SK-N-SH (cell line): ENCODE measurements around the gene C19orf67. TPM values are rescaled to one million over a fixed set of nuclear protein-coding genes. Genes with fewer than 3 reads are reported as not detected.
"Not testable (repeated sequence)": the region's sequence is repeated elsewhere in the genome, so short reads cannot be mapped to it uniquely, and the experiment has no call there.

Experiments
- CTCF ChIA-PET: fragments of 300-600, 350-600 bp; formaldehyde crosslinking; extraction: SDS; loops from one replicate; lab custom pipeline; 2021; lab: Yijun Ruan, JAX
- POLR2A ChIA-PET: fragments of 350-600 bp; sonication (Branson Sonifier 250); formaldehyde crosslinking; extraction: SDS; loops from one replicate; lab custom pipeline; 2020; ENCODE audit warnings: antibody characterized with exemption, inconsistent platforms; lab: Yijun Ruan, JAX
- DNase-seq: peaks from one replicate; pipeline ENCODE4 v3.0.0; 2012
- H2AFZ ChIP-seq: fragments of 200-600 bp; sonication (generic); 2 replicates; pipeline ENCODE4 v1.8.1; 2016; ENCODE audit warnings: antibody characterized with exemption, mild to moderate bottlenecking, low read depth
- H3F3A ChIP-seq: fragments of 200-600 bp; sonication (generic); replicated peaks from 2 replicates; pipeline ENCODE3; 2016; ENCODE audit warnings: antibody characterized with exemption, mild to moderate bottlenecking; ENCODE audit not compliant: insufficient read depth
- H3K27ac ChIP-seq, 2 experiments: fragments of 200-500 bp in 1 of 2; fragments of 200-600 bp in 1 of 2; sonication (Bioruptor generic) in 1 of 2; sonication (generic), shearing (Covaris generic) in 1 of 2; 2 replicates each; pipeline versions ENCODE4 v1.5.1 to v1.6.1; 2014 to 2016; ENCODE audit warnings: low read depth in 2 of 2, inconsistent platforms in 1 of 2, low read length in 1 of 2, mild to moderate bottlenecking in 1 of 2, mixed read lengths in 1 of 2
- H3K27me3 ChIP-seq: fragments of 200-600 bp; sonication (generic), shearing (Covaris generic); 2 replicates; pipeline ENCODE4 v1.6.1; 2016; ENCODE audit warnings: mixed run types; ENCODE audit not compliant: insufficient read depth
- H3K36me3 ChIP-seq, 2 experiments: fragments of 200-500 bp in 1 of 2; fragments of 200-600 bp in 1 of 2; sonication (Bioruptor generic) in 1 of 2; sonication (generic) in 1 of 2; replicated peaks in 1 of 2; 2 replicates each; pipeline versions ENCODE3 to v1.5.1; 2014 to 2016; ENCODE audit warnings: low read length in 1 of 2, mild to moderate bottlenecking in 1 of 2; ENCODE audit not compliant: insufficient read depth in 2 of 2, control insufficient read depth in 1 of 2
- H3K4me1 ChIP-seq, 2 experiments: fragments of 200-500 bp in 1 of 2; fragments of 200-600 bp in 1 of 2; sonication (Bioruptor generic) in 1 of 2; sonication (generic), shearing (Covaris generic) in 1 of 2; 2 replicates each; pipeline versions ENCODE4 v1.5.1 to v1.6.1; 2014 to 2016; ENCODE audit warnings: low read depth in 1 of 2, low read length in 1 of 2, mixed run types in 1 of 2; ENCODE audit not compliant: insufficient read depth in 2 of 2, control insufficient read depth in 1 of 2
- H3K4me2 ChIP-seq: fragments of 200-600 bp; sonication (generic), shearing (Covaris generic); 2 replicates; pipeline ENCODE4 v1.6.1; 2017; ENCODE audit warnings: mixed run types
- H3K4me3 ChIP-seq, 2 experiments: fragments of 200-500 bp in 1 of 2; fragments of 200-600 bp in 1 of 2; sonication (Bioruptor generic) in 1 of 2; sonication (generic), shearing (Covaris generic) in 1 of 2; 2 replicates each; pipeline versions ENCODE4 v1.5.1 to v1.8.1; 2014 to 2016; ENCODE audit warnings: low read depth in 2 of 2, inconsistent platforms in 1 of 2, low read length in 1 of 2, mild to moderate bottlenecking in 1 of 2, mixed read lengths in 1 of 2, moderate library complexity in 1 of 2
- H3K79me2 ChIP-seq: fragments of 200-600 bp; sonication (generic); 2 replicates; pipeline ENCODE4 v1.8.1; 2017; ENCODE audit warnings: mild to moderate bottlenecking; ENCODE audit not compliant: insufficient read depth
- H3K9ac ChIP-seq: fragments of 200-600 bp; sonication (generic); 2 replicates; pipeline ENCODE4 v1.6.1; 2017; ENCODE audit warnings: mixed run types
- H3K9me2 ChIP-seq: fragments of 200-600 bp; sonication (generic); 2 replicates; pipeline ENCODE4 v1.6.1; 2017; ENCODE audit warnings: mixed run types
- H3K9me3 ChIP-seq: fragments of 200-600 bp; sonication (generic); 2 replicates; pipeline ENCODE4 v1.6.1; 2017; ENCODE audit warnings: mixed run types, mild to moderate bottlenecking, moderate library complexity
- H4K20me1 ChIP-seq: fragments of 200-600 bp; sonication (generic); 2 replicates; pipeline ENCODE4 v1.6.1; 2017; ENCODE audit warnings: mild to moderate bottlenecking, mixed run types; ENCODE audit not compliant: insufficient read depth
- CHD2 ChIP-seq: fragments of 150-350 bp; IDR thresholded peaks from 2 replicates; pipeline ENCODE4 v1.6.1; 2018; ENCODE audit warnings: low read length; ENCODE audit not compliant: partially characterized antibody
- CTCF ChIP-seq: fragments of 200-600 bp; sonication (generic); IDR thresholded peaks from 2 replicates; pipeline ENCODE4 v1.6.1; 2017; ENCODE audit warnings: antibody characterized with exemption, mild to moderate bottlenecking, moderate library complexity
- FOSL2 ChIP-seq: IDR thresholded peaks from 2 replicates; pipeline ENCODE4 v1.4.0; 2012; ENCODE audit warnings: low read depth, mild to moderate bottlenecking, moderate library complexity, borderline replicate concordance
- FOXJ3 ChIP-seq: sonication (generic); formaldehyde crosslinking; IDR thresholded peaks from 2 replicates; pipeline ENCODE4 v1.5.1; 2020; ENCODE audit warnings: mild to moderate bottlenecking, missing genetic modification reagents
- FOXM1 ChIP-seq: IDR thresholded peaks from 2 replicates; pipeline ENCODE4 v1.4.0; 2012; ENCODE audit warnings: low read depth, mild to moderate bottlenecking
- GABPA ChIP-seq: IDR thresholded peaks from 2 replicates; pipeline ENCODE4 v1.4.0; 2012; ENCODE audit warnings: low read depth, mild to moderate bottlenecking
- JUND ChIP-seq: IDR thresholded peaks from 2 replicates; pipeline ENCODE4 v1.4.0; 2012
- MEF2A ChIP-seq: IDR thresholded peaks from 2 replicates; pipeline ENCODE4 v1.4.0; 2012; ENCODE audit warnings: low read depth, borderline replicate concordance
- NFIC ChIP-seq: IDR thresholded peaks from 2 replicates; pipeline ENCODE4 v1.4.0; 2012; ENCODE audit warnings: borderline replicate concordance
- NRF1 ChIP-seq: IDR thresholded peaks from 2 replicates; pipeline ENCODE4 v1.6.1; 2012; ENCODE audit warnings: low read depth, mild to moderate bottlenecking, low read length
- PBX3 ChIP-seq: IDR thresholded peaks from 2 replicates; pipeline ENCODE4; 2012
- RAD21 ChIP-seq: IDR thresholded peaks from 2 replicates; pipeline ENCODE4 v1.6.1; 2012; ENCODE audit warnings: mild to moderate bottlenecking, low read length
- RFX5 ChIP-seq: IDR thresholded peaks from 2 replicates; pipeline ENCODE4 v1.6.1; 2012; ENCODE audit warnings: mild to moderate bottlenecking, improper control_type of control experiment, low read length
- SIN3A ChIP-seq: IDR thresholded peaks from 2 replicates; pipeline ENCODE4 v1.6.1; 2012; ENCODE audit warnings: low read depth, mild to moderate bottlenecking, low read length, moderate library complexity, borderline replicate concordance
- SMC3 ChIP-seq: IDR thresholded peaks from 2 replicates; pipeline ENCODE4 v1.6.1; 2012; ENCODE audit warnings: low read depth, low read length, improper control_type of control experiment
- TAF1 ChIP-seq: IDR thresholded peaks from 2 replicates; pipeline ENCODE4 v1.6.1; 2012; ENCODE audit warnings: low read depth, mild to moderate bottlenecking, low read length, moderate library complexity, borderline replicate concordance
- USF1 ChIP-seq: IDR thresholded peaks from 2 replicates; pipeline ENCODE4 v1.4.0; 2012; ENCODE audit warnings: low read depth, borderline replicate concordance
- WGBS: methylation state at CpG from one replicate; pipeline ENCODE4 v1.1.6; 2017; ENCODE audit warnings: low lambda C conversion rate; 5-methylcytosine and 5-hydroxymethylcytosine counted together
- polyA plus RNA-seq, 3 experiments: library from polyadenylated mRNA; depleted of rRNA; stranded (reverse); fragments of >200 nt; gene quantifications; 2 replicates each; pipeline ENCODE4 v1.2.3, GENCODE V29; 2012
- TF ChIP-seq, protein P1 (sequence below): fragments of 150-350 bp; IDR thresholded peaks from 2 replicates; pipeline ENCODE4 v1.6.1; 2017; ENCODE audit warnings: antibody characterized with exemption, low read length, low read depth, borderline replicate concordance
- TF ChIP-seq, protein P2 (sequence below): IDR thresholded peaks from 2 replicates; pipeline ENCODE4 v1.4.0; 2012; ENCODE audit warnings: low read depth
- TF ChIP-seq, protein P3 (sequence below): fragments of 150-350 bp; IDR thresholded peaks from 2 replicates; pipeline ENCODE4 v1.6.1; 2016; ENCODE audit warnings: mild to moderate bottlenecking, low read depth, low read length

C19orf67 gene
- polyA plus RNA-seq, 1 of the 3 experiments (the other 2 are of a cell fraction): not detected

- TF ChIP-seq RAD21 (peak; percentile 56), SMC3 (peak; percentile 30; the same call in 1 of the 2 replicates), CTCF (peak; percentile 69)
- not testable (repeated sequence) for H3K9me2 ChIP-seq, H3K4me1 ChIP-seq, H4K20me1 ChIP-seq, H3K4me2 ChIP-seq, H3F3A ChIP-seq, H3K79me2 ChIP-seq, H3K9me3 ChIP-seq, H2AFZ ChIP-seq, H3K27me3 ChIP-seq, H3K9ac ChIP-seq, H3K36me3 ChIP-seq, H3K4me3 ChIP-seq
- peak; percentile 81 for DNase-seq
- peak overlapping the region in 1 of 2 experiments; percentile 34; a peak in 1 of 4 replicates for H3K27ac ChIP-seq
- ChIA-PET POLR2A (interaction anchor here (0.5 to 1.4 kb wide), 2 partner anchors 11 to 423 kb away, joined by 3 read pairs; partner anchors contain the start of gene IL27RA), CTCF (interaction anchor here (0.7 to 6.0 kb wide), 32 partner anchors 11 to 467 kb away, joined by 3 to 36 read pairs (median 4); partner anchors contain the start of genes IL27RA, MISP3 and RLN3)
- WGBS: 74% methylated on average over 19 of the region's 19 CpGs
These were observed 42.6 kb downstream of the C19orf67 start for GRCh38 chr19:14042659-14043608.

DNA sequence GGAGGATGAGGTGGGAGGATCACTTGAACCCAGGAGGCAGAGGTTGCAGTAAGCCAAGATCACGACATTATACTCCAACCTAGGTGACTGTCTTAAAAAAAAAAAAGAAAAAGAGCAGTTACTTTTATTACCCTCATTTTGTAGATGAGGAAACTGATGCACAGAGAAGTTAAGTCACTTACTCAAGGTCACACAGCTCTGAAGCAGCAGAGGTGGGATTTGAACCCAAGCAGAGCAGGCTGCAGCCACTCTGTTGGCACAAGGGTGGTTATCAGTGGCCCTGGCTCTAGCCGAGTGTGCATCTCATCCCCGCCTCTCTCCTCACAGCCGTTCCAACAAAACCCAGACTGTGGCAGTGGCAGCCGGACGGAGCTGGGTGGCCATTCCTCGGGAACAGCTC is 46.4 kb downstream of the C19orf67 start:
- peaks cover 6% of the 10 kb centered on the region for H3F3A ChIP-seq
- no peaks in the 10 kb centered on the region for H3K9me3 ChIP-seq
- CTCF ChIA-PET: interaction anchor here (0.8 to 6.0 kb wide), 5 partner anchors 10 to 159 kb away, joined by 3 to 29 read pairs (median 5); partner anchors contain the start of gene MISP3
- H3K9ac ChIP-seq: no peak overlapping the region
- no peaks in the 10 kb centered on the region for H3K27me3 ChIP-seq
- TF ChIP-seq NFIC: no peak
- no peak for TF ChIP-seq RFX5
- TF ChIP-seq PBX3: no peak
- no peak for TF ChIP-seq GABPA
- no peak for TF ChIP-seq FOXM1
- TF ChIP-seq, protein P1, sequence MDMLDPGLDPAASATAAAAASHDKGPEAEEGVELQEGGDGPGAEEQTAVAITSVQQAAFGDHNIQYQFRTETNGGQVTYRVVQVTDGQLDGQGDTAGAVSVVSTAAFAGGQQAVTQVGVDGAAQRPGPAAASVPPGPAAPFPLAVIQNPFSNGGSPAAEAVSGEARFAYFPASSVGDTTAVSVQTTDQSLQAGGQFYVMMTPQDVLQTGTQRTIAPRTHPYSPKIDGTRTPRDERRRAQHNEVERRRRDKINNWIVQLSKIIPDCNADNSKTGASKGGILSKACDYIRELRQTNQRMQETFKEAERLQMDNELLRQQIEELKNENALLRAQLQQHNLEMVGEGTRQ: no peak
- TF ChIP-seq FOXJ3 (CRISPR knock-in tag): no peak
- TF ChIP-seq NRF1: no peak
- TF ChIP-seq, protein P2, sequence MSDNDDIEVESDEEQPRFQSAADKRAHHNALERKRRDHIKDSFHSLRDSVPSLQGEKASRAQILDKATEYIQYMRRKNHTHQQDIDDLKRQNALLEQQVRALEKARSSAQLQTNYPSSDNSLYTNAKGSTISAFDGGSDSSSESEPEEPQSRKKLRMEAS: no peak
- no peak for TF ChIP-seq RAD21
- TF ChIP-seq JUND: no peak
- TF ChIP-seq CHD2: no peak
- TF ChIP-seq MEF2A: no peak
- TF ChIP-seq, protein P3, sequence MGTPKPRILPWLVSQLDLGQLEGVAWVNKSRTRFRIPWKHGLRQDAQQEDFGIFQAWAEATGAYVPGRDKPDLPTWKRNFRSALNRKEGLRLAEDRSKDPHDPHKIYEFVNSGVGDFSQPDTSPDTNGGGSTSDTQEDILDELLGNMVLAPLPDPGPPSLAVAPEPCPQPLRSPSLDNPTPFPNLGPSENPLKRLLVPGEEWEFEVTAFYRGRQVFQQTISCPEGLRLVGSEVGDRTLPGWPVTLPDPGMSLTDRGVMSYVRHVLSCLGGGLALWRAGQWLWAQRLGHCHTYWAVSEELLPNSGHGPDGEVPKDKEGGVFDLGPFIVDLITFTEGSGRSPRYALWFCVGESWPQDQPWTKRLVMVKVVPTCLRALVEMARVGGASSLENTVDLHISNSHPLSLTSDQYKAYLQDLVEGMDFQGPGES: no peak
- TF ChIP-seq TAF1: no peak
- no peak for TF ChIP-seq FOSL2
- no peak for TF ChIP-seq SIN3A
- TF ChIP-seq USF1: no peak
- TF ChIP-seq, all 33 proteins: peak for 0
- WGBS: 76% methylated on average over 6 of the region's 7 CpGs
- H3K4me2 ChIP-seq: no peak overlapping the region
- H2AFZ ChIP-seq: no peak overlapping the region
- POLR2A ChIA-PET: no interaction called here
- H3K4me1 ChIP-seq: no peaks in the 10 kb centered on the region
- no peak for DNase-seq
- no peaks in the 10 kb centered on the region for H4K20me1 ChIP-seq
- H3K79me2 ChIP-seq: no peaks in the 10 kb centered on the region
- no peak overlapping the region for H3K4me3 ChIP-seq
- H3K27ac ChIP-seq: no peak overlapping the region
- H3K36me3 ChIP-seq: no peaks in the 10 kb centered on the region
- no peaks in the 10 kb centered on the region for H3K9me2 ChIP-seq
